ENCODE results near the gene OPTC.

- TF ChIP-seq GATA2 (IDR thresholded peaks at IDR 0.05; ENCODE audit: low read depth, low read length) = no peak
- no peak for TF ChIP-seq GATA3 (IDR thresholded peaks at IDR 0.05; ENCODE audit: low read depth, low read length)
Measured at GRCh38 chr1:203511930-203512329, 18.0 kb downstream of the OPTC start.
